ENCODE data around the gene FAIM2.

Gene FAIM2

DNA sequence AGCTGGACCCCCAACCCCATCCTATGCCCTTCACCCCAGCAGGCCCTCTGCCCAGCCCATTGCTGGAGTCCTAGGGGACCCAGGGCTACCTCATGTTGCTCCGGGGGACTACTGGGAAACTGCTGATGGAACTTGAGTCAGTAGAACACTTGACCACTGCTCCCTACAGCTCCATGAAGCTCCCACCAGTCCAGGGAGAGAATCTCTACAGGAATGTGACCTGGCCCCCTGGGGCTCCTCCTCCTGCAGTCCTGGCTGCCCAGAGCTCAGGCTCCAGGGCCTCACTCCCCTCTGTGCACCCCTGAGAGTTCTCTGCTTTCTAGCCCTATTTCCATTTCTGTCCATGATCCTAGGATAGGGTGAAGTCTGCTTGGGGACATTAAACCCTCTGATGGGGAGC, 36.0 kb upstream of the FAIM2 start:
- no peak for DNase-seq (ENCODE audit: low read depth in 2 of 2)

DNA sequence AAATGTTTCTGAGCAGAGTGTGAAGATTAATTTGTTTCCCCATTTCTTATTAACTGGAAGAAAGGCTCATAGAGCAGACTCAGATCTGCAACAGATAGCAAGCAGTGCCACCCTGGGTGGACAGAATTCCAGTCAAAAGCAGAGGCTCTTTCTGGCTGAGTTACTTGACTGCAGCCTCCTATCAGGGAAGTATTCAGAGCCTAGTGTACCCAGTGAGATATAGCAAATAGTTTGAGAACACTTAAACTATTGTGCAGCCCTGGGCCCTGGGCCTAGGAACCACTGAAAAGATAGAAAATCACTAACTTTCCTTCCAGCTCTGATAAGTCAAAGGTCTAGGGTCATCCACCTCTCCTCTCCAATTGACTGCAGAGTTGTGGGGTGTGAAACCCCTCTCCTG, 35.6 kb upstream of the FAIM2 start:
- no peak for DNase-seq (ENCODE audit: low read depth in 2 of 2)

- DNase-seq (ENCODE audit: low read depth in 2 of 2) = no peak
These were observed 34.1 kb upstream of the FAIM2 start for GRCh38 chr12:49937639-49938300.

- no peak for DNase-seq (ENCODE audit: low read depth in 2 of 2)
These were observed 33.2 kb upstream of the FAIM2 start for GRCh38 chr12:49936925-49937324.

DNA sequence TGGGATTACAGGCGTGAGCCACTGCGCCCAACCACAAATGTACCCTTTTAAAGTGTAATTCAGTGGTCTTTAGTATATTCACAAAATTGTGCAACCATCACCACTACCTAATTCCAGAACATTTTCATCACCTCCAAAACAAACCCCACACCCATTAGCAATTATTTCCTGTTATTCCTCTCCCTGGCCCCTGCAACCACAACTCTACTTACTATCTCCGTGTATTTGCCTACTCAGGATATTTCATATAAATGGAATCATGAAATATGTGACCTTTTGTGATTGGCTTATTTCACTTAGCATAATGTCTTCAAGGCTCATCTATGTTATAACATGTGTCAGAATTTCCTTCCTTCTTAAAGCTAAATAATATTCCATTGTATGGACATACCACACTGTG, 30.8 kb upstream of the FAIM2 start:
- DNase-seq (ENCODE audit: low read depth in 2 of 2) = no peak

GRCh38 chr12:49933796-49934195, 30.1 kb upstream of the FAIM2 start:
- no peak for DNase-seq (ENCODE audit: low read depth in 2 of 2)

GRCh38 chr12:49932533-49933130, 28.9 kb upstream of the FAIM2 start:
- DNase-seq (ENCODE audit: low read depth in 2 of 2) = no peak

DNA sequence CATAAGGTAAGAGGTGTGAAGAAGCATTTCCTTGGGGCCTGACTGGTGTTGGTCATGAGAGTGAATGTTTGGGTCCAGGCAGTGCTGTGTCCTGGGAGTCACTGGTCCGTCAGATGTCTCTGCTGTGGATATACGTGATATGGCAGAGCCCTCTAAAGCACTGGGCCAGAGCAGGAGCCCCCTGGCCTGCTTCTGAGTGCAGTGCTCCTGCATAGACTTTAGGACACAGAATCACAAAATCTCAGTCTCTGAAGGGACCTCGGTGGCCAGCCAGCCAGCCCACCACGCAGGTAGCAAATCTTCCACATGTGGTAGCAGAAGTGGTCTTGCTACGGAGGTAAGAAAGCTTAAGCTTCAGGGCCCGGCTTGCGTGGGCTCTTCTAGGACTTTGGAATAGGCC, 28.3 kb upstream of the FAIM2 start:
- no peak for DNase-seq (ENCODE audit: low read depth in 2 of 2)

DNA sequence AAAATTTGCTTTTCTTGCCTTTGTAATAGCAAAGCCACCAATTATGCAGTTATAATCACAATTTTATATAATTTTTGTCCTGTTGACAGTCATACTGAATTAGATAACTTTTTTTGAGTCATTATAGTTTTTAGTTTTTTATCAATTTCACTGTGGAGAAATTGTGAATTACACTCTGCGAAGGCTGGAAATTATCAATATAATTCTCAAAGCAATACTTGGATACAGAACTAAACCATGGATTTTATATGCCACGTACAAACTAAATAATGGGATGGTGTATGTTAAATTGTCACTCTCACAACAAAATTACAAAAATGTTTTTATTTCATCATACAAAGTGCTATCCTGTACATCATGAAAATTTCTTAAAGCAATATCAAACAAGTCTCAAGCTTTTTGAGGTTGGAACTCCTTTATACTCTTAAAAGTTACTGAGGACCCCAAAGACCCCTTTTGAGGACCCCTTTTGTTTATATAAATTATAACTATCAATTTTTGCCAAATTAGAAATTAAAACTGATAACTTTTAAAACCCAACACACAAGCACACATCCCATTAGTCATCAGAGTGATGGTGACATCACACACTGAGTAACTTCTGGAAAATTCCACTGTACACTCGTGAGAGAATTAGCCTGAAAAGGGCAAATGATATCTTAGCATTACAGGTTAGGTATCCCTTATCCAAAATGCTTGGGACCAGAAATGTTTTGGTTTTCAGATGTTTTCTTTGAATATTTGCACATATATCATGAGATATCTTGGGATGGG, 27.0 kb upstream of the FAIM2 start:
- no peak for DNase-seq (ENCODE audit: low read depth in 2 of 2)

DNA sequence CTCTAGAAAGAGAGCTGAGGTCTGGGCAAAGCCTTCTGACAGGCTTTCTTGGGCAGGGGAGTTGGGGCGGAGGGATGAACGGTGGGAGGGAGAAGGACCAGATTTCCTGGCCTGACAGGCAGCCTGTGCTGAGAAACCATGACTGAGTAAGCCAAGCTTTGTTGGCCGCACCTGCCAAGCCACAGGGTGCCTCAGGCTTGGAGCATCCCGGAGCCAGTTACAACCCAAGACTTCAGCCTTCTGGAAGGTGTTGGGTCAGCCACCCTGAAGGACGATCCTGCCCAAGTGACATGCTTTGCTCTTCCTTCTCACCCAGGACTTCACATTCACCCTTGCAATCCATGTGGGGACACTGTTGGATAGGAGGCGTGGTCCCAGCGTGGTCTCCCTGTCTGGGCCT, 25.9 kb upstream of the FAIM2 start:
- no peak for DNase-seq (ENCODE audit: low read depth in 2 of 2)

- DNase-seq (ENCODE audit: low read depth in 2 of 2) = no peak
These were observed 24.8 kb upstream of the FAIM2 start for GRCh38 chr12:49928471-49928870.

DNA sequence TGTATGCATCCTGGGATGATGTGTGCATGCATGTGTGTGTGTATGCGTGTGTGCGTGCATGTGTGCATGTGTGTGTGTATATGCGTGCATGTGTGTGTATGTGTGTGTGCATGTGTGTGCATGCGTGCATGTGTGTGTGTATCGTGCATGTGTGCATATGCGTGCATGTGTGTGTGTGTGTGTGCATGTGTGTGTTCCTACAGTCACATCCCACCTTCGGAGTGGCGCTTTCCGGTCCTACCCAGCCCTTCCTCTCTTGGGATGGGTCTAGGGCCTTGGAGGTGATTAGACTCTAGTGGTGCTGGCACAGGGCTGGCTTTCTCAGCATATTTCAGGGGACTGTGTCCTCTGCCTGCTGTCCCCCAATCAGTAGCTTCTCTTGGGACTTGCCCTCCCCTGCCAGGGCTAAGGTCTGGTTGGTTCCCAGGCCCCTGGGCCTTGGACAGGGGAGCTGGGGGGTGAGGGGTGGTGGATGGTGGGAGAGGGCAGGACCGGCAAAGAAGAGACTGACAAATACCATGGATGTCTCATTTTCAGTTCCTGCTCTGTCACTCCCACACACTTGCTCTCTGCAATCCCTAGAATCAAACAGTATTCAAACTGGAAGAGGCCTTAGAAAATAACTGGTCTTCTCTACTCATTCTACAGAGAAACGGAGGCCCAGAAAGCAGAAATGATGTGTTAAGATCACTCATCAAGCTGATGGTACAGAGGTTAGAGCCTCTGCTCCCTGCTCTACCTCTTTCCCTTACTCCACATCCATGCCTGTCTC, 21.9 kb upstream of the FAIM2 start:
- DNase-seq (ENCODE audit: low read depth in 2 of 2) = no peak

- DNase-seq (ENCODE audit: low read depth in 2 of 2) = no peak
These were observed 21.0 kb upstream of the FAIM2 start for GRCh38 chr12:49924628-49925246.

DNA sequence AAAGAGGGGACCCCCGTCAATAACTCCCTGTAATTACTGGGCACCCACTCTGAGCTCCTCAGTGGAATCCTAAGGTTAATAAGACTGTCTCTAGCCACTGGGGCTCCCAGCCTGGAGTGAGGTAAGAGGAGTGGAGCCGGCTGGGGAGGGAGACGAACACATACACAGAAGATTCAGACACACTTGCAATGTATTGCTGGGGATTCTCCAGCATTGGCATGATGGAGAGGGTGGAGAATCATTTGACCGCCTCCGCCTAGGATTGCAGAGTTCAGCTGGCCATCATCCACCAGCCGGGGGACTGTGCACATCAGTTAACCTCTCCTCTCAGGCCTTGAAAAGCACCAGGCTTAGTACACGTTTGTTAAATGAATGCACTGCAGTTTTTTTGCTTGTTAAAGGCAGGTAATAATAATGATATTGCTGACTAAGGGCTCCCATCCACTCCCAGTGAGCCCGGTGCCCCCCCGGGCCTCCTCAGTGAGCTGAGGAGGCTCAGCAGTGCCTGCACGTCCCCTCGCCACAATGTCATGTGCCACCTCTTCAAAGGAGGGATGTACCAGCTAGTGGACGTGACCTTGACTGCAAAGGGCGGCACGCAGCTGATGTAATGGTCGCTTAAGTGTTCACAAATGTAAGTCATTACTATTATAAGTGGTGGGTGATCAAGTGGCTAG, 20.3 kb upstream of the FAIM2 start:
- DNase-seq (ENCODE audit: low read depth in 2 of 2) = no peak

DNA sequence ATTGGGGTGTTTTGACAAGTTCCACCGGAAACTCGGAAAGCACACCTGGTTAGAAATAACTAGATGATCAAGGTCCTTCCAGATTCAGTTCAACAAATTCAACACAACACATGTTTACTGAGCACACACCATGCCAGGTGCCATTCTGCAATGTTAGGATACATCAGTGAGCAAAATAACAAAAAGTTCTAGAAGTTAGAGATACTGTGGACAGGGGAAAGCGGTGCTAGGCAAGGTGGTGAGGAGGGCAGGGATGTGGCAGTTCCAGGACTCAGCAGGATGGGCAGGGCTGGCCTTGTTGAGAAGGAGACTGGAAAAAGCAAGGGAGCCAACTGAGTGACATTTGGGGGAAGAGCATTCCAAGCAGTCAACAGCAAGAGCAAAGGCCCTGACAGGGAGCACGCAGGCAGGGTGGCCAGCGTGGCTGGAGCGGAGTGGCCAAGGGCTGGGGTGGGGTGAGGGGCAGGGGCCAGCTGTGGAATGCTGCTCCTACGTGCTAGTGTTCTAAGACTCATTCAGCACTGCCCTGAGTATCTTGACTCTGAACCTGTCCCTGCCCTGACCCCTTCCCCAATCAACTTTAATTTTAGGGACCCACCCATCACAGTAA, 19.4 kb upstream of the FAIM2 start:
- DNase-seq (ENCODE audit: low read depth in 2 of 2) = no peak

DNA sequence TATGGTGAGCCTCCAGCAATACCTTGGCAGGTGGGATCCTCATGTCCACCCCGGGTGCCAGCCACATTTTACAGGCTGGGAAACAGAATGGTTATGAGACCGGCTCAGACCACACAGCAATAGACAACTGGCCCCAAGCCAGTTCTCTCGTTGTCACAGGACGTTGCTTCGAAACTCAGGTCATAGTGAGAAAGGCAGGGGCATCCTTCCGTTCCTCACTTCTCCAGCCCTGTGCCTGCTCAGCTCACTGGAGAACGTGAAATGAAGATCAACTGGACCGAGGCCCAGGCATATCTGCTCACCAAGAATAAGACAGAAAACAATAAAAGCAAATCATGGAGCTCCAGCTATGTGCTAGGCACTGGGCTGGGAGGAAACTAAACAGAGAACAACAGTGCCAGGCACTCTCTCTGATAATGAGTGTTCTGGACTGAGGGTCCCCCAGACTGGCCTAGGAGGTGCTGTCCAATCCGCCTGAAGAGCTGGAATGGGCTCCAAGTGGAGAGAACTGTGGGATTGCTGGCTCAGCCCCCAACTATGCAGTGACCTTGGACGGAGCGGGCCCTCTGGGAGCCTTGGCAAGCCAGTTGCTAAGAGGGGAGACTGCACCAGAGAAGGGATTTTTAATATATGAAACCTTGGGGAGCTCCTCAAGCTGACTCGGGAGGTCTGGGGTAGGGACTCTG, 18.8 kb upstream of the FAIM2 start:
- no peak for DNase-seq (ENCODE audit: low read depth in 2 of 2)

GRCh38 chr12:49921936-49922335, 18.2 kb upstream of the FAIM2 start:
- DNase-seq (ENCODE audit: low read depth in 2 of 2) = no peak

GRCh38 chr12:49921299-49921698, 17.6 kb upstream of the FAIM2 start:
- DNase-seq (ENCODE audit: low read depth in 2 of 2) = no peak

DNA sequence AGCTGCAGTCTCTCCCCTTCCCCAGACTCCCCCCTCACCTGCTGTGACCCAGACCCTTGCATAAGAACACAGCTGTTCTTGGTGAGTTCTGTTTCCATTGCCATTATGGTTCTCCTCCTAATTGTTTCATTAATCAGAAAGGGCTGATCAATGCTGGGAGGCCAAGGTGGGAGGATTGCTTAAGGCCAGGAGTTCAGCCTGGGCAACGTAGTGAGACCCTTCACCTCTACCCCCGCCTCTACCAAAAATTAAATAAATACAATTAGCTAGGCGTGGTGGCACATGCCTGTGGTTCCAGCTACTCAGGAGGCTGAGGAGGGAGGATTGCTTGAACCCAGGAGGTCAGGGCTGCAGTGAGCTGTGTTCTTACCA, 17.2 kb upstream of the FAIM2 start:
- no peak for DNase-seq (ENCODE audit: low read depth in 2 of 2)

- no peak for DNase-seq (ENCODE audit: low read depth in 2 of 2)
These were observed 16.7 kb upstream of the FAIM2 start for GRCh38 chr12:49920241-49920914.
